Nephron (organoid): ENCODE results near the gene SAC3D1.

Source experiments
- H3K27ac Mint-ChIP-seq, 3 experiments: 2 replicates each; pipeline ENCODE4 v1.8.0; 2020; ENCODE audit warnings: mixed read lengths in 3 of 3, mild to moderate bottlenecking in 2 of 3, moderate library complexity in 1 of 3
- H3K27me3 Mint-ChIP-seq: 2 replicates; pipeline ENCODE4 v1.8.0; 2021; ENCODE audit warnings: low read depth, mild to moderate bottlenecking, moderate library complexity, mixed read lengths
- H3K36me3 Mint-ChIP-seq: 2 replicates; pipeline ENCODE4 v1.8.0; 2020; ENCODE audit warnings: low read depth, mixed read lengths
- H3K4me1 Mint-ChIP-seq: 2 replicates; pipeline ENCODE4 v1.8.0; 2020; ENCODE audit warnings: mixed read lengths
- H3K4me3 Mint-ChIP-seq, 3 experiments: 2 replicates each; pipeline ENCODE4 v1.8.0; 2020; ENCODE audit warnings: mild to moderate bottlenecking in 3 of 3, mixed read lengths in 3 of 3, moderate library complexity in 2 of 3
- H3K9me3 Mint-ChIP-seq: 2 replicates; pipeline ENCODE4 v1.8.0; 2020; ENCODE audit warnings: mixed read lengths
- TF ChIP-seq, protein P1 (sequence below), 3 experiments: fragments of 200-600 bp; sonication (generic); IDR thresholded peaks; one replicate each; pipeline ENCODE4 v1.5.0; 2021; ENCODE audit warnings: antibody characterized with exemption in 3 of 3; ENCODE audit not compliant: unreplicated experiment in 3 of 3

SAC3D1 gene

DNA sequence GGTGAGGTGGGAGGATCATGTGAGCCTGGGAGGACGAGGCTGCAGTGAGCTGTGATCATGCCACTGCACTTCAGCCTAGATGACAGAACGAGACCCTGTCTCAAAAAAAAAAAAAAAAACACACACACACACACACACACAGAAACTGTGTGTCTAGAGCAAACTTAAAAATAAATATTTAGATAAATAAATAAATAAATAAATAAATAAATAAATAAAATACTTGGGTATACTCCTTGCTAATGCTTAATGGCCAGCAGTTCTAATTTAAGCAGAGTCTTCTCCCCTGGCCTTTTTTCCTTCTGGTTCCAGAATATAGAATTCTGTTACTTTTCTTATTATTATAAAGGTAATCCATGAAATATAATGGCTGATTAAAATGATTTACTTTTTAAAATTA, 32.1 kb upstream of the SAC3D1 start:
- no peak overlapping the region for H3K27ac Mint-ChIP-seq
- H3K9me3 Mint-ChIP-seq = no peaks in the 10 kb centered on the region
- TF ChIP-seq, protein P1, sequence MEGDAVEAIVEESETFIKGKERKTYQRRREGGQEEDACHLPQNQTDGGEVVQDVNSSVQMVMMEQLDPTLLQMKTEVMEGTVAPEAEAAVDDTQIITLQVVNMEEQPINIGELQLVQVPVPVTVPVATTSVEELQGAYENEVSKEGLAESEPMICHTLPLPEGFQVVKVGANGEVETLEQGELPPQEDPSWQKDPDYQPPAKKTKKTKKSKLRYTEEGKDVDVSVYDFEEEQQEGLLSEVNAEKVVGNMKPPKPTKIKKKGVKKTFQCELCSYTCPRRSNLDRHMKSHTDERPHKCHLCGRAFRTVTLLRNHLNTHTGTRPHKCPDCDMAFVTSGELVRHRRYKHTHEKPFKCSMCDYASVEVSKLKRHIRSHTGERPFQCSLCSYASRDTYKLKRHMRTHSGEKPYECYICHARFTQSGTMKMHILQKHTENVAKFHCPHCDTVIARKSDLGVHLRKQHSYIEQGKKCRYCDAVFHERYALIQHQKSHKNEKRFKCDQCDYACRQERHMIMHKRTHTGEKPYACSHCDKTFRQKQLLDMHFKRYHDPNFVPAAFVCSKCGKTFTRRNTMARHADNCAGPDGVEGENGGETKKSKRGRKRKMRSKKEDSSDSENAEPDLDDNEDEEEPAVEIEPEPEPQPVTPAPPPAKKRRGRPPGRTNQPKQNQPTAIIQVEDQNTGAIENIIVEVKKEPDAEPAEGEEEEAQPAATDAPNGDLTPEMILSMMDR (IDR thresholded peaks at IDR 0.05; ENCODE audit: unreplicated experiment in 3 of 3) = no peak
- peaks cover 6% of the 10 kb centered on the region for H3K27me3 Mint-ChIP-seq
- H3K36me3 Mint-ChIP-seq = no peaks in the 10 kb centered on the region
- H3K4me3 Mint-ChIP-seq = no peak overlapping the region
- peaks cover 3% of the 10 kb centered on the region for H3K4me1 Mint-ChIP-seq

DNA sequence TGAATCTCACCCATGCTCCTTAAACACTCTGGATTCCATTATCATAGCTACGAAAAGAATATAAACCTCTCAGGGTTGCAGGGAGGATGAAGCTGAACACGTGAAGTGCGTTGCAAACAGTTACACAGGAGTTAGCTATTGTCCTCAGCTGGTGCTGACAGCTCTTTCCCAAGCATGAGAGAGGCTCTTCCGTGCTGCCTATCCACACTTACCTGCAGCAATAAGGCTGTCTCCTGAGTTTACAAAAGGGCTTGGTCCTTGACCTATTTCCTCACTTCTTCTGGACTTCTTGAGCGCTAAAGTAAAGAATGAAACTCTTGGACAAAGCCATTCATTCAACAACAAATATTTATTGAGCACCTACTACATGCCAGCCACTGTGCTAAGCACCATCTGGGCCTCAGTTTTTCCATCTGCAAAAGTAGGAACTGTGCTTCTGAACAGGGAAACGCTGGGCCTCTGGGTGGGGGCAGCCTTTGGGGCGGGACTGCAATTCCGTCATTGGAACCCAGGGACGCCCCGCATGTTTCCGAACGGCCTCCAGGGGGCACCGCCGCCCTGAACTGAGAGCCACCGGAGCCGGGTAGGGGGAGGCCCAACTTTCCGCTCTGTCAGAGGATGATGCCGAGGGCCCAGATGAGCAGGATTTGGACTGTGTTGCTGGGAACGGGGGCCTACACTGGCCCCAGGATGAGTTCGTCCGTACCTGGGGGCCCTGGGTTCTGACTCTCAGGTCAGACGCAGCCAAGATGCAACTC, 27.7 kb upstream of the SAC3D1 start:
- H3K36me3 Mint-ChIP-seq = peaks cover 20% of the 10 kb centered on the region
- peaks cover 3% of the 10 kb centered on the region for H3K27me3 Mint-ChIP-seq
- H3K4me3 Mint-ChIP-seq = peak overlapping the region; percentile 87 to 94 (median 92)
- H3K27ac Mint-ChIP-seq = peak overlapping the region; percentile 96 to 98 (median 97)
- TF ChIP-seq, protein P1 (IDR thresholded peaks at IDR 0.05; ENCODE audit: unreplicated experiment in 3 of 3) = peak in 2 of 3 experiments; percentile 73 to 79
- peaks cover 8% of the 10 kb centered on the region for H3K4me1 Mint-ChIP-seq
- peaks cover 4% of the 10 kb centered on the region for H3K9me3 Mint-ChIP-seq

DNA sequence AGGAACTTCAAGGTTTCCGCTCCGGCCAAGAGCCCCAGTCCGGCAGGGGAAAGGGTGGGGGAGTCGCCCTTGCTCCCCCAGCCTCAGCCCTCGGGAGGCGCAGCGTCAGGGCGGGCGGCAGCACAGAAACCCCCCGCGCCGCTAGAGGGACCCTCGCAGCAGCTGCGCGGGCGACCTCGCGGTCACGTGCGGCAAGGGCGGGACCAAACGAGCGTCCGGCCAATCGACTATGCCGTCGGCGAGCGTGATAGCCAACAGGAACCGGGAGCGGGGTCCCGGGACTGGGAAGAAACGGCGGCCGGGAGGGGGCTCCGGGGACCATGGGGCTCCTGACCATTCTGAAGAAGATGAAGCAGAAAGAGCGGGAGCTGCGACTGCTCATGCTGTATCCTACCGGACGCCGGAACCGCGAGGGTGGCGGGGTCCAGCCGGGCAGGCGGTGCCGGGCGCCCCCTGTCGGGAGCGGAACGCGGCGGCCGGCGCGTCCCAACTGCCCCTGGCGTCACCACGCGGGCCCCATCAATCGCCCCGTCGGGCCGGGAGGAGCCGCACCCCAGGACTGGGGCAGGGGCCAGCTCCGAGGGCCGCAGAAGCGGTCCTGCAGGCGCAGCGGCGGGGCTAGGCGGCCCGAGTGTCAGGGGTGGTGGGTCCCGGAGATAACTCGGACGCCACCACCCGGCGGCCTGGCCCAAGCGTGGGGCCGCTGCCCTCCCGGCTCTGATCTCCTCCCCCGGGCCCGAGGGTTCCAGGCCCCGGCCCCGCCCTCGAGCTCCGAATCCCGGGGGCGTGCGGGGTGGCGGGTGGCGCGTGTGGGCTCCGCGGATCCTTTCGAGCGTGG, 26.9 kb upstream of the SAC3D1 start, which contains the start of gene ARL2:
TSS of gene ARL2 (plus strand) at position 273 of the 838 bp plus-strand sequence. CDS start at position 321, 48 bp downstream.
- peaks cover 24% of the 10 kb centered on the region for H3K36me3 Mint-ChIP-seq
- TF ChIP-seq, protein P1 (IDR thresholded peaks at IDR 0.05; ENCODE audit: unreplicated experiment in 3 of 3) = peak; percentile 66 to 88 (median 67)

DNA sequence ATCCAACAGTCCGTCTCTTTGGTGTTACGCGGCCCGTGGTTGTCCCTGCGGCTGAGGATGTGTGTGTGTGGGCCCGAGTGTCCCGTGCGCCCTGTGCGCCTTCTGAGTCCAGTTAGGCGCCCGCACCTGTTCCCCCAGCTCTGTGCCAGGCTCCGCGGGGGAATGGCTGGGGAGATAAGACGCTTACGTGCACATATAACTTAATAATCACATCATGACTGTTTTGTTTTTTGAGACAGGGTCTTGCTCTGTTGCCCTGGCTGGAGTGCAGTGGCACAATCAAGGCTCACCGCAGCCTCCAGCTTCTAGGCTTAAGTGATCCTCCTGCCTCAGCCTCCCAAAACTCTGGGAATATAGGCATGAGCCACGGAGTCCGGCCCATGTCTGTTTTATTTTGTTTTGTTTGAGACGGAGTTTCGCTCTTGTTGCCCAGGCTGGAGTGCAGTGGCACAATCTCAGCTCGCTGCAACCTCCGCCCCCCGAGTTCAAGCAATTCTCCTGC, 26.2 kb upstream of the SAC3D1 start:
- TF ChIP-seq, protein P1 (IDR thresholded peaks at IDR 0.05; ENCODE audit: unreplicated experiment in 3 of 3) = no peak
- Mint-ChIP-seq H3K4me1 (peaks cover 8% of the 10 kb centered on the region), H3K4me3 (peak overlapping the region; percentile 85 to 91 (median 89)), H3K36me3 (peaks cover 28% of the 10 kb centered on the region), H3K27me3 (peaks cover 3% of the 10 kb centered on the region), H3K9me3 (peaks cover 4% of the 10 kb centered on the region), H3K27ac (peak overlapping the region; percentile 45 to 88 (median 72))

More for the DNA sequence above, 26.9 kb upstream of the SAC3D1 start, which contains the start of gene ARL2:
- peaks cover 3% of the 10 kb centered on the region for H3K27me3 Mint-ChIP-seq
- peak within 1 kb of the TSS; percentile 96 to 98 (median 97) for H3K27ac Mint-ChIP-seq
- peaks cover 8% of the 10 kb centered on the region for H3K4me1 Mint-ChIP-seq
- peak within 1 kb of the TSS; percentile 89 to 94 (median 92) for H3K4me3 Mint-ChIP-seq
- peaks cover 4% of the 10 kb centered on the region for H3K9me3 Mint-ChIP-seq

DNA sequence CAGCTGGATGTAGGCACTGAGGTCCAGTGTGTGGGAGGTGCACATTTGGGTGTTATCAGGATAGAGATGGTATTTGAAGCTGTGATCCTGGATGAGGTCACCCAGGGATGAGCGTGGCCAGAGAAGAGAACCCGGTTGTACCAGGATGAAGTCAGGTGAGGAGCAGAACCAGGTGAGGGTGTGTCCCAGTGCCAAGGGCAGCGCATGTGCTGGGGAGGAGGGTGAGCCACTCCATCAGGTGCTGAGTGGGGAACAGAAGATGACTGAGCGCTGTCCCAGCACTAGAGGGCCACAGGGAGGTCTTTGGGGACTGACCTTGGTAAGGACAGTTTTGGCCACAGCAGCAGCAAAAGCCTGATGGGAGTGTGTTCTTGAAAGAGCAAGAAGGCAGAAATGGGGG, 24.3 kb upstream of the SAC3D1 start:
- H3K36me3 Mint-ChIP-seq = peaks cover 29% of the 10 kb centered on the region
- H3K4me1 Mint-ChIP-seq = peaks cover 8% of the 10 kb centered on the region
- peak overlapping the region; percentile 22 to 61 (median 49) for H3K4me3 Mint-ChIP-seq
- H3K9me3 Mint-ChIP-seq = peaks cover 4% of the 10 kb centered on the region
- no peak overlapping the region for H3K27ac Mint-ChIP-seq
- H3K27me3 Mint-ChIP-seq = peaks cover 3% of the 10 kb centered on the region
- TF ChIP-seq, protein P1 (IDR thresholded peaks at IDR 0.05; ENCODE audit: unreplicated experiment in 3 of 3) = no peak
